ENCODE measurements around the gene RNF151. TPM values are rescaled to one million over a fixed set of nuclear protein-coding genes. Genes with fewer than 3 reads are reported as not detected.

Gene RNF151
- total and polyA plus RNA-seq, 2 of the 13 experiments (the other 11 are each of a cell fraction or from before 2014, with no cell fraction given): not detected

GRCh38 chr16:1964506-1965395 is 1.9 kb upstream of the RNF151 start, which contains the start of gene RPS2 (continued):
- no peak for TF ChIP-seq NFIB (CRISPR knock-in tag; IDR thresholded peaks at IDR 0.05; ENCODE audit: borderline replicate concordance)
- TF ChIP-seq AKNA (CRISPR knock-in tag; IDR thresholded peaks at IDR 0.05; ENCODE audit: borderline replicate concordance): no peak
- TF ChIP-seq ZNF44 (CRISPR knock-in tag; IDR thresholded peaks at IDR 0.05): no peak; the same call in 1 of the 2 replicates
- TF ChIP-seq ZNF746 (CRISPR knock-in tag; IDR thresholded peaks at IDR 0.05): peak; percentile 62; the same call in 1 of the 2 replicates
- TF ChIP-seq ZNF605 (CRISPR knock-in tag; IDR thresholded peaks at IDR 0.05): peak; percentile 23; the same call in 1 of the 2 replicates
- peak; percentile 60 for TF ChIP-seq XBP1 (CRISPR knock-in tag; IDR thresholded peaks at IDR 0.05)
- TF ChIP-seq SP4 (CRISPR knock-in tag; IDR thresholded peaks at IDR 0.05): peak; percentile 77; the same call in 1 of the 2 replicates
- TF ChIP-seq TARDBP (CRISPR knock-in tag; IDR thresholded peaks at IDR 0.05): no peak
- TF ChIP-seq ATF2 (CRISPR knock-in tag; IDR thresholded peaks at IDR 0.05): peak; percentile 58
- no peak for TF ChIP-seq PTBP1 (IDR thresholded peaks at IDR 0.05; ENCODE audit: low read depth, low read length, poor library complexity, severe bottlenecking)
- TF ChIP-seq TIGD3 (CRISPR knock-in tag; IDR thresholded peaks at IDR 0.05; ENCODE audit: borderline replicate concordance): peak; percentile 73; the same call in 1 of the 2 replicates
- no peak for TF ChIP-seq HHEX (CRISPR knock-in tag; IDR thresholded peaks at IDR 0.05)
- TF ChIP-seq GPN1 (CRISPR knock-in tag; IDR thresholded peaks at IDR 0.05; ENCODE audit: borderline replicate concordance): no peak
- no peak for TF ChIP-seq ZNF609 (CRISPR knock-in tag; IDR thresholded peaks at IDR 0.05; ENCODE audit: borderline replicate concordance)
- no peak for TF ChIP-seq MTA1 (CRISPR knock-in tag; IDR thresholded peaks at IDR 0.05; ENCODE audit: borderline replicate concordance)

Data from HepG2 (cell line).